Type B pancreatic cell (in vitro differentiated cells): ENCODE results near the gene ZKSCAN7. TPM values are rescaled to one million over a fixed set of nuclear protein-coding genes. Genes with fewer than 3 reads are reported as not detected.

Source experiments
- total RNA-seq: library from RNA; stranded (reverse); gene quantifications from 2 replicates; pipeline ENCODE4 v1.2.1, GENCODE V29; 2021; ENCODE audit warnings: low replicate concordance

ZKSCAN7 gene
- total RNA-seq, 1 donor from 2014 or later: 17.2 TPM

Other genes starting within 250 kb of the ZKSCAN7 start
- 22.4 and 29.9 TPM in 2 replicates for gene TCAIM, start 216.4 kb upstream of the ZKSCAN7 start, total RNA-seq
- 24.8 and 41.5 TPM in 2 replicates for gene ZNF445, start 77.5 kb upstream of the ZKSCAN7 start, total RNA-seq
- 4.0 and 19.2 TPM in 2 replicates for gene ZNF660, start 29.8 kb downstream of the ZKSCAN7 start, total RNA-seq
- 20.4 and 32.7 TPM in 2 replicates for gene ZNF197, start 69.8 kb downstream of the ZKSCAN7 start, total RNA-seq
- gene ZNF35, start 93.5 kb downstream of the ZKSCAN7 start, total RNA-seq: 12.9 and 18.7 TPM in 2 replicates
- 0.14 TPM in 1 of 2 replicates, not detected in the other for gene ZNF502, start 157.5 kb downstream of the ZKSCAN7 start, total RNA-seq
- gene ZNF501, start 174.4 kb downstream of the ZKSCAN7 start, total RNA-seq: 5.0 and 5.8 TPM in 2 replicates
- gene KIAA1143, start 206.4 kb downstream of the ZKSCAN7 start, total RNA-seq: 28.0 and 32.4 TPM in 2 replicates
- 5.7 and 24.8 TPM in 2 replicates for gene KIF15, start 206.6 kb downstream of the ZKSCAN7 start, total RNA-seq